DND-41 (cell line): ENCODE data around the gene CARD9.

Source experiments
- ATAC-seq: fragments of 200-7000 bp; cut with Tn5 transposase; 3 replicates; pipeline ENCODE4 v1.9.1; 2021; ENCODE audit warnings: low read depth; ENCODE audit not compliant: insufficient read depth
- DNase-seq: peaks from one replicate; pipeline ENCODE4 v3.0.0-alpha.2; 2020
- H2AFZ ChIP-seq: 2 replicates; pipeline ENCODE4 v1.6.0; 2012; ENCODE audit warnings: low read depth, low read length
- H3K27ac ChIP-seq: 2 replicates; pipeline ENCODE4 v1.5.1; 2012; ENCODE audit warnings: low read length, inconsistent platforms
- H3K27me3 ChIP-seq: fragments of 200-600 bp; sonication (generic); 2 replicates; pipeline ENCODE4 v1.6.0; 2012; ENCODE audit warnings: low read length, mild to moderate bottlenecking, inconsistent platforms; ENCODE audit not compliant: insufficient read depth, poor library complexity
- H3K36me3 ChIP-seq: 2 replicates; pipeline ENCODE4 v1.5.1; 2012; ENCODE audit warnings: low read length, inconsistent platforms; ENCODE audit not compliant: insufficient read depth
- H3K4me1 ChIP-seq: 2 replicates; pipeline ENCODE4 v1.5.1; 2012; ENCODE audit warnings: mild to moderate bottlenecking, low read length; ENCODE audit not compliant: insufficient read depth
- H3K4me2 ChIP-seq: 2 replicates; pipeline ENCODE4 v1.6.0; 2012; ENCODE audit warnings: mild to moderate bottlenecking, moderate library complexity, low read length, inconsistent platforms; ENCODE audit not compliant: insufficient read depth
- H3K4me3 ChIP-seq, 2 experiments: fragments of 200-600 bp in 1 of 2; shearing (Covaris generic) in 1 of 2; 2 replicates each; pipeline ENCODE4 v1.5.1; 2012 to 2016; ENCODE audit warnings: inconsistent platforms in 2 of 2, low read length in 2 of 2, mild to moderate bottlenecking in 2 of 2, low read depth in 1 of 2, moderate library complexity in 1 of 2
- H3K79me2 ChIP-seq: 2 replicates; pipeline ENCODE4 v1.6.0; 2012; ENCODE audit warnings: low read length, inconsistent platforms; ENCODE audit not compliant: insufficient read depth
- H3K9ac ChIP-seq: 2 replicates; pipeline ENCODE4 v1.6.0; 2012; ENCODE audit warnings: low read depth, mild to moderate bottlenecking, inconsistent platforms, low read length, moderate library complexity
- H3K9me3 ChIP-seq: 2 replicates; pipeline ENCODE4 v1.5.1; 2012; ENCODE audit warnings: low read length, moderate library complexity, mild to moderate bottlenecking, inconsistent platforms; ENCODE audit not compliant: insufficient read depth, severe bottlenecking
- H4K20me1 ChIP-seq: 2 replicates; pipeline ENCODE4 v1.6.0; 2012; ENCODE audit warnings: low read length; ENCODE audit not compliant: insufficient read depth
- EZH2 ChIP-seq: IDR thresholded peaks from 3 replicates; pipeline ENCODE4 v1.6.1; 2012; ENCODE audit warnings: borderline replicate concordance, low read depth, mild to moderate bottlenecking, moderate library complexity, low read length, inconsistent platforms; ENCODE audit not compliant: severe bottlenecking
- TF ChIP-seq, protein P1 (sequence below): IDR thresholded peaks from 2 replicates; pipeline ENCODE4 v1.5.1; 2012; ENCODE audit warnings: borderline replicate concordance, low read length, moderate library complexity, mild to moderate bottlenecking; ENCODE audit not compliant: poor library complexity, severe bottlenecking; ENCODE audit errors: extremely low read depth

CARD9 gene

DNA sequence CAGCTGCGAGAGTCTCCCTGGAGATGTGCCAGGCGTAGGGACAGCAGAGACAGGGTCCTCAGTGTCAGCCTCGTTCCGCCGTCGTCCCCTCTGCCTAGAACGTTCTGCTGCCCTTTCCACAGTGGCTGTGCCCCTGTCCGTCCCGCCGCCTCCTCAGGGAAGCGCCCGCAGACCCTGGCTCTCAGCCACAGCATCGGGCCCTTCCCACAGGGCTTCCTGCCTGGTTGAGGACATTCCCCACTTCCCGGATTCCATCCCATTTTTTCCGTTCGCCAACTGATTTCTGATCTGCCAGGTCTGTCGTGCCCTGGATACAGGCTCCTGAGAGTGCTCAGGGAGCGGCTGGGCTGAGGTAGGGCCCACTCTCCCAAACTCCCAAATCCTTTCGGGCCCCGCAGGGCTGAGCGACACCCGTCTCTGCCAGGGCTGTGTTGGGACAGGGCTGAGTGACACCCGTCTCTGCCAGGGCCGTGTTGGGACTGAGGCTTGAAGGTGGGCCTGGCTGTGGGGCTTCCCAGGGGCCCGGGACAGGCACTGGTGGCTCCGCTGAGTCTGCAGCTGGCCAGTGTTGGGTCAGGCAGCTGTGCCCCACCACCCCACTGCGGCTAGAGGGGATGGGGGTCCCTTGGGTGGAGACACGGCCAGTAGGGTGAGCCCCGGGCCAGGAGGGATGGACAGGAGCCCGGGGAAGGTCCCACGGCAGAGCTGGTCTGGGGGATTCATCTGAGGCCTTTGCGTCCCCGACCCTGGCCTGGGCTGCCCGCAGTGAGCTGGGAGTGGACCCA lies 25.8 kb downstream of the CARD9 start:
- Histone ChIP-seq H3K36me3 (no peaks in the 10 kb centered on the region), H3K27ac (no peak overlapping the region), H3K27me3 (no peaks in the 10 kb centered on the region), H2AFZ (no peak overlapping the region), H3K4me3 (no peak overlapping the region), H4K20me1 (no peaks in the 10 kb centered on the region), H3K9me3 (no peaks in the 10 kb centered on the region), H3K79me2 (no peaks in the 10 kb centered on the region), H3K4me2 (no peak overlapping the region), H3K4me1 (no peaks in the 10 kb centered on the region), H3K9ac (no peak overlapping the region)
- ATAC-seq (no peak), DNase-seq (no peak)
- no peak for TF ChIP-seq EZH2
- TF ChIP-seq, protein P1, sequence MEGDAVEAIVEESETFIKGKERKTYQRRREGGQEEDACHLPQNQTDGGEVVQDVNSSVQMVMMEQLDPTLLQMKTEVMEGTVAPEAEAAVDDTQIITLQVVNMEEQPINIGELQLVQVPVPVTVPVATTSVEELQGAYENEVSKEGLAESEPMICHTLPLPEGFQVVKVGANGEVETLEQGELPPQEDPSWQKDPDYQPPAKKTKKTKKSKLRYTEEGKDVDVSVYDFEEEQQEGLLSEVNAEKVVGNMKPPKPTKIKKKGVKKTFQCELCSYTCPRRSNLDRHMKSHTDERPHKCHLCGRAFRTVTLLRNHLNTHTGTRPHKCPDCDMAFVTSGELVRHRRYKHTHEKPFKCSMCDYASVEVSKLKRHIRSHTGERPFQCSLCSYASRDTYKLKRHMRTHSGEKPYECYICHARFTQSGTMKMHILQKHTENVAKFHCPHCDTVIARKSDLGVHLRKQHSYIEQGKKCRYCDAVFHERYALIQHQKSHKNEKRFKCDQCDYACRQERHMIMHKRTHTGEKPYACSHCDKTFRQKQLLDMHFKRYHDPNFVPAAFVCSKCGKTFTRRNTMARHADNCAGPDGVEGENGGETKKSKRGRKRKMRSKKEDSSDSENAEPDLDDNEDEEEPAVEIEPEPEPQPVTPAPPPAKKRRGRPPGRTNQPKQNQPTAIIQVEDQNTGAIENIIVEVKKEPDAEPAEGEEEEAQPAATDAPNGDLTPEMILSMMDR: no peak

DNA sequence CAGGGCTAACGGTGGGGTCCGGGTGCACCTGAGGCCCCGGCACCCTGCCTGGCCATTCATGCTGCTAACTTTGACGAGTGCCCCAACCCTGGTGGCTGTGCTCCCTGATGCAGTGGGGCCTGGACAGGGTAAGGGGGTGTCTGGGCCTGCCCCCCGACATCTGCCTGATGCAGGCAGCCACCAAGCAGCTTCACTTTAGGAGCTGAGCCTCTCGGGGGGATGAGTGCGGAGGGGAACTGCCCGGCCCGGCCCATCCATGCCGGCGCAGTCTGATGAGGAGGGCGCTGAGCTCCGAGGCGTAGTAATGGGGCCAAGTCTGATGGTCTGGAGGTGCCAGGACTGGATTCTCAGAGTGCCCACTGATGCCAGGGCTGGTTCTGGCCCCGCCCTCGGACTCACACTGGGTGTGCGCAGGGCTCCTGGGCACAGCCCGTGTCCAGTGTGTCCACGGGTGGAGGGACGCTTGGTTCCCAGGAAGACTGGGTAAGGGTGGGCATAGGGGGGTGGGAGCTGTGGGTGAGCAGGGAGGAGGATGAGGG lies 26.5 kb downstream of the CARD9 start:
- Histone ChIP-seq H2AFZ (no peak overlapping the region), H3K4me1 (no peaks in the 10 kb centered on the region), H3K9ac (no peak overlapping the region), H3K36me3 (no peaks in the 10 kb centered on the region), H4K20me1 (no peaks in the 10 kb centered on the region), H3K9me3 (no peaks in the 10 kb centered on the region), H3K27me3 (no peaks in the 10 kb centered on the region), H3K4me3 (no peak overlapping the region), H3K79me2 (no peaks in the 10 kb centered on the region), H3K4me2 (no peak overlapping the region), H3K27ac (no peak overlapping the region)
- ATAC-seq (no peak), DNase-seq (no peak)
- no peak for TF ChIP-seq EZH2
- TF ChIP-seq, protein P1: no peak

DNA sequence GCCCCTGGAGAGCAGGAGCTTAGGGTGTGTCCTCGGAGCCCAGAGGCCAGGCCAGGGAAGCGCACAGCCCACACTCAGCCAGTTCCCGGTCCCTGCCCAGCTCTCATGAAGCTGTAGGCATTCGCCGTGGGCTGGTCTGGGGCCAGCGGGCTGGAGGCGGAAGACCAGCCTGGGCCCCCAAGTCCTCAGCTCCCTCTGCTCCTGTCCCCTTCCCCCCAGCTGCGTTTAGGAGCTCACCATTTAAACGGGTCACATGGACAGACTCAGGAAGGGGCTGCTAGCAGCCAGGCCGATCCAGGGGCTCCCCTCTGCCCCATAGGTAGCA lies 27.4 kb downstream of the CARD9 start:
- no peak overlapping the region for H2AFZ ChIP-seq
- no peak for ATAC-seq
- H3K4me3 ChIP-seq: no peak overlapping the region
- H3K9me3 ChIP-seq: no peaks in the 10 kb centered on the region
- no peaks in the 10 kb centered on the region for H3K27me3 ChIP-seq
- H3K27ac ChIP-seq: no peak overlapping the region
- TF ChIP-seq EZH2: no peak
- TF ChIP-seq, protein P1: no peak
- H3K4me2 ChIP-seq: no peak overlapping the region
- H4K20me1 ChIP-seq: no peaks in the 10 kb centered on the region
- no peaks in the 10 kb centered on the region for H3K36me3 ChIP-seq
- H3K9ac ChIP-seq: no peak overlapping the region
- H3K4me1 ChIP-seq: no peaks in the 10 kb centered on the region
- no peaks in the 10 kb centered on the region for H3K79me2 ChIP-seq
- no peak for DNase-seq
